Mammary epithelial cell (primary cell): ENCODE data around the gene HOXA11.

Experiments
- CTCF ChIP-seq, 2 donors: IDR thresholded peaks in 1 of 2; conservative IDR thresholded peaks in 1 of 2; 2 replicates each; pipeline ENCODE4 v1.5.1; 2011 to 2012; ENCODE audit warnings: inconsistent platforms in 2 of 2, low read length in 2 of 2, mild to moderate bottlenecking in 2 of 2, control low read depth in 1 of 2, low read depth in 1 of 2; ENCODE audit not compliant: insufficient read depth in 1 of 2; ENCODE audit errors: extremely low read depth in 1 of 2
- EZH2 ChIP-seq: IDR thresholded peaks from 2 replicates; pipeline ENCODE4 v1.6.1; 2012; ENCODE audit warnings: low read length, inconsistent platforms, borderline replicate concordance

DNA sequence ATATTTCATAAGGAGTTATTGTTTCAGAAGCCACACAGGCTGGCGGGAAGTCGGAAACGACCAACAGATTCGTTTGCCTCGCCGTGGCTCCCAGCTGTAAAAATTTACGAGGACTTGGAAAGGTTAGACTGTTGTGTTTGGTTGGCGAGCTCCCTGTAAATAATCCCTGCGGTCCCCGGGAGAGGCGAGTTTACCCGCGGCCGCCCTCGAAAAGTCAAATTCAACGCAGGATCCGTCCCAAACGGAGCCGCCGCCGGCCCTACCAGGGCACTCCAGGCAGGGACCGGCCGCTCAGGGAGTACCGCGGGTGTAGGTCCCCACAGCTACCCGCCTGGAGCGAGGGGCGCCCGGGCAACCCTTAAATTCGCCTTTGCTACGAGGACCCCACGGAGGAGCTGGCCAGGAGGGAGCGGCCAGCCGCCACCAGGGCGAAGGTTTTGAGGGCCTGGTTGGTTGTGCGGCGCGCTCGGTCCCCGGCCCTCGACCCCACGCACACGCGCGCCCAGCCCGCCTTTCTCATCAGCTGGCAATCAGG, 19.0 kb downstream of the HOXA11 start:
- TF ChIP-seq CTCF (conservative IDR thresholded peaks at IDR 0.05 in 1 of 2, IDR thresholded peaks at IDR 0.05 in 1 of 2; ENCODE audit: extremely low read depth in 1 of 2, insufficient read depth in 1 of 2, low read depth in 1 of 2, low read length in 2 of 2) (no peak), EZH2 (no peak)
